HG03575 (cell line): Measurements from ENCODE around the gene PAQR9.

ENCODE experiments used
- ATAC-seq: cut with Tn5 transposase; IDR thresholded peaks from one replicate; pipeline ENCODE4 v1.9.1; 2021; ENCODE audit not compliant: unreplicated experiment, insufficient number of reproducible peaks, low FRiP score; ENCODE audit errors: extremely low read depth

PAQR9 gene

DNA sequence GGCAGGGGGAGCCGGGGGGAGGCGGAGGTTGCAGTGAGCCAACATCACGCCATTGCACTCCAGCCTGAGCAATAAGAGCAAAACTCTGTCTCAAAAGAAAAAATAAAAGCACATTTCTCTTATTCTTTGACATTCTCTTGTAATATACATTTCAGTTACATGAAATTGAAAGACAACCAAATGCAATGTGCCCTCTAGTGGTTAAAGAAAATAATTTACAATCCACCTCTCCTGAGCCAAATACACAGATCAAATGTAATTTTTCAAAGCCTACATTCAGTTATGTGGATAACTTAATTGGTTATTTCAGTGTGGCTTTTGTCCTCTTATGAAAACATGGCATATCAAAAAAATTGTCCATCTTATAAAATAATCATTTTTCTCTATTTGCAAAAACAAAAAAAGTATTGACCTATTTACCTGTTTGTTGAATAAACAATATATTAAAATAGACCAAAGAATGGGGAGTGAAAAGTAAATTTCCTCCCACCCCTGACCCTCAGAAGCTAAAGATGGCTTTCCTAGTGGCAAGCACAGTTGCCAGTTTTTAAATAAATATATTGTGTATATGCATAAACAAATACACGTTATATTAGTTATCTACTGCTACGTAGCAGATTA, 23.7 kb upstream of the PAQR9 start:
- ATAC-seq, result no peak

GRCh38 chr3:142984255-142984654, 20.8 kb upstream of the PAQR9 start:
- ATAC-seq, result no peak

DNA sequence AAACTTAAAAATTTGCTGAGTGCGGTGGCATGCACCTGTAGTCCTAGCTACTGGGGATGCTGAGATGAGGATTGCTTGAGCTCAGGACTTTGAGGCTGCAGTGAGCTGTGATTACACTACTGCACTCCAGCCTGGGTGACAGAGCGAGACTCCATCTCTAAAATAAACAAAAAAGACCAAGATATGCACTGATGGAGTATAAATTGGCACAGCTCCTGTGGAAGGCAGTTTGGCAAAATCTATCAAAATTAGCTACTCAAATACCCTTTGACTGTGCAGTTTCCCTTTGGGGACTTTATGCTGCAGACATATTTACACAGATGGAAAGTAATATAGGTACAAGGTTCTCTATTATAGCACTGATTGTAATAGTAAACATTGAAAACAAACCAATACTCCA, 19.8 kb upstream of the PAQR9 start:
- no peak for ATAC-seq

GRCh38 chr3:142982038-142982773, 18.7 kb upstream of the PAQR9 start:
- ATAC-seq, result no peak

GRCh38 chr3:142981108-142981507, 17.6 kb upstream of the PAQR9 start:
- no peak for ATAC-seq

DNA sequence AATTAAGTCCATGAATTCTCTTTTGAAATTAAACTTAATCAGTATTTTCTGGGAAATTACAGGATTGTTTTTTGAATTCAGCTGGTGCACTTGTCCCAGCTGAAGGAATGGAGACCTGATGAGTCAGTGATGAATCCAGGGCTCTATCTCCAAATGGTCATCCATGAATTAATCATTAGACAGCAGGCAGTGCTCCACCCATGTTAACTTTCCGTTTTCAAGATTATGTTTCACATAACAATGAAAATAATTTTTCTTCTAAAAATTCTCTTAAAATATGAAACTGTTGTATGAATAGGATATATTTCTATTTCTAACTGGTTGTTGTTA, 13.9 kb upstream of the PAQR9 start:
- ATAC-seq, result no peak

DNA sequence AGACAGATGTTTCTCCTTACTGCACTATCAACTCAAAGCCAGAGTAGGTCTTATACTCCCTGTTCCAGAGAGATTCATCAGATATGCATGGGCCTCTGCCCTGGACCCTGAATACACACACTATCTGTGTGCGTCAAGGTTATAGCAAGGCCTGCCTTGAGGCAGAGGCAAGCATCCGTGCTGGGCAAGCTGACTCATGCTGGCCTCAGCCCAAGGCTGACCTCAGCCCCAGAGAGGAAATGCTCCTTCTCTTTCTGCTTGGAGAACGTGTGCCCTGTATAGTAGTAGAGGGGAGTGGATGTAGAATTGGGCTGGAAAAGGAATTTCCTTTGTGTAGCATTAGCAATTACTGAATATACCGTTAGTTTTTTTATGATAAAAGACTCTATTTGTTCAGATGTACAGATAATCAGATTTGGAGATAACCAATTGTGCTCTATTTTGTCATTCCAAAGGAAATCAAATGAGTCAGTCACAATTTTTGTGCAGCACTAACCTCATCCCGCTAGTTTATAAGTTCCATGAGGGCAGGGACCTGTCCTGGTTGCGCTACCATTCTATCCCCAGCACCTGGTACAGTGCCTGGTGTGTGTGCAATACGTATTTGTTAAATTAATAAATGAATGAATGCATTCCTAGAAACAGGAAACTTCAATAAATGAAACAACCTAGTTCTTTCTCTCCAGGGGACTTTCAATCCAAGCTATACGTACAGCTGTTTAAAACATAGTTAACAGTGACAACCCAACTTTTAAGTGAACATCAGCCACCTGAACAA, 13.3 kb upstream of the PAQR9 start:
- ATAC-seq, result no peak

- no peak for ATAC-seq
These were observed 12.0 kb upstream of the PAQR9 start for GRCh38 chr3:142975316-142975995.

DNA sequence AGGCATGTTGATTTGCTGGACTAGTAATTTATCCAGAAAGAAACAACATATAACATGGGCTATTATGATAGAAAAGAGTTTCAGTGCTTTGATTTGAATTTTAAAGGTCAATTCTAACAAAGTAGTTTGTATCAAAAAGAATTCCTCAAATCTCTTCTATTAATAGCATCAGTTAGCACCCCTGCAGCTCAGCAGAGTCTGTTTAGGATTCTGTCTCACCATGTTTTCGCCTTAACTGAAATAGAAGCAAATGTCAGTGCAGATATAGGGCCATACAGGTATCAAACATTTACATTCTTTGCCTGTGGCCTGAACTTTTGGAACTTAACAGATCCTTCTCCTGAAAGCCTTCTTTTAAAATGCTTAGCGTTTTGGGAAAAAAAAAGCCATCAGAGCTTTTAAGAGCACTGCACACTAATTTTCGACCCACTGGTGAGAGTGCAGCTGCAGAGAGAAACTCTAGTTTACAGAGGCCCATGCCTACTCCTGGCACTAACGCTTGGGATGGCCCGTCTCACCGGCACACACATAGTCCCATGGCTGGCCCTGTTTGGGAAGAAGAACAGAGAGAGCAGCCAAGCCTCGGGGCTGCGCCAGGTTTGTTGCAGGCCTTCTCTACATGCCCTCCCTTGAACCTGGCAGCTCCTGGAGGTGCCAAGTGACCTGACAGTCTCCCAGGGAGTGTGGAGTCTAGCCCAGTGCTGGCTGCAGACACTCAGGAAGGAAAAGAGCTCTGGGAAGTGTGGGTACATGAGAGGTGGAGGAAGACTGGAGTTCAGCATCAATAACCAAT, 9.9 kb upstream of the PAQR9 start:
- no peak for ATAC-seq

GRCh38 chr3:142972092-142972753, 8.7 kb upstream of the PAQR9 start:
- ATAC-seq, result no peak

- ATAC-seq, result no peak
These were observed 8.0 kb upstream of the PAQR9 start for GRCh38 chr3:142971431-142971830.

GRCh38 chr3:142968319-142969025, 5.0 kb upstream of the PAQR9 start:
- ATAC-seq, result no peak

GRCh38 chr3:142966808-142967207, 3.3 kb upstream of the PAQR9 start:
- no peak for ATAC-seq

- ATAC-seq, result no peak
These were observed 2.1 kb upstream of the PAQR9 start for GRCh38 chr3:142965581-142965980.

GRCh38 chr3:142963234-142963515, 299 bp downstream of the PAQR9 start:
- ATAC-seq, result no peak

DNA sequence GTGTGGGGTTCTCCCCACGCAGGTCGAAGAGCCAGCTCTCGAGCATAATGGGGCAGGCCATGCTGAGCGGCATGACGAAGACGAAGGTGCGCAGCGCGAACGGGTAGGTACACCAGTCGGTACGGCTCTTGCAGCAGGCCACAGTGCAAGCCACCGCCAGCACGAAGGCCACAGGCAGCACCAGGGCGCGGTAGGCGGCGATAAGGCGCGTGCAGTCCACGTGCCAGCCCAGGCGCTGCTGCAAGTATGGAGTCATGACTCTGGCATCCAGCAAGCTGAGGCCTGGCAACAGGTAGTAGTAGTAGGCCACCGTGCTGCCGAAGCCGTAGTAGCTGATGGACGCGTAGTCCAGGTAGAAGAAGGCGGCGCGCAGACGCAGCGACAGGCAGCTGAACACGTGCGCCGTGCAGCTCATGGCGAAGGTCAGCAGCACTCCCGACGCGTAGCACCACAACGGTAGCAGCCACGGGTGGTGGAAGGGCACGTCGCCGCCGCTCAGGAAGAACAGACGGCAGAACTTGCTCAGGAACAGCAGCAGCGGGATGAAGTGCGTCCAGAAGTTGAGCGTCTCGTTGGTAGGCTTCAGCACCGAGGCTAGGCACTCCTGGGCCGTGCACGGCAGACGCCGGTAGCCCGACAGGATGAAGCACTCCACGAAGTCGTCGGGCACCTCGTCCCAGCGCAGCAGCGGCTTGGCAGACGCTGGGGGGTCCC, 797 bp downstream of the PAQR9 start:
- no peak for ATAC-seq

GRCh38 chr3:142962175-142962519, 1.3 kb downstream of the PAQR9 start:
- no peak for ATAC-seq

DNA sequence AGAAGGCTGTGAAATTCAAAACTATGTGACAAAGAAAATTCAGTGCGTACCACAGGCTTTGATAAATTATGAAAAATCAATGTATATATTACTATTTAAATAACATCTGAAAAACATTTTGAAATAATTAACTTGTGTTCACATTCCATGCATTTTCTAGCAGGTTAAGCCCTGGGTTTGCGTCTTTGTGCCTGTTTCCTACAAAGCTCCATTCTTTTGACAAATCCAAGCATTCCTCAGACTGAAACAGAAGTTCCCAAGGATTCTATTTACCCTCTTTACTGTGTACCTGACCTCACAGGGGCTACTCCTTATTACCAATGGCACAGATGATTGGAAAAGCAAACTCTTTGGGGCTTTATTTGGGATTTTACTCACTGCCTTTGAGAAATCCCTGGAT, 1.9 kb downstream of the PAQR9 start:
- ATAC-seq, result no peak
